Measurements from ENCODE around the gene ERP27.

The ERP27 gene

GRCh38 chr12:14874882-14875281 is 63.5 kb downstream of the ERP27 start:
- Histone ChIP-seq H3K36me3 (ENCODE audit: control insufficient read depth, low read depth, low read length) (no peaks in the 10 kb centered on the region), H3K9ac (ENCODE audit: low read length) (no peak overlapping the region)

DNA sequence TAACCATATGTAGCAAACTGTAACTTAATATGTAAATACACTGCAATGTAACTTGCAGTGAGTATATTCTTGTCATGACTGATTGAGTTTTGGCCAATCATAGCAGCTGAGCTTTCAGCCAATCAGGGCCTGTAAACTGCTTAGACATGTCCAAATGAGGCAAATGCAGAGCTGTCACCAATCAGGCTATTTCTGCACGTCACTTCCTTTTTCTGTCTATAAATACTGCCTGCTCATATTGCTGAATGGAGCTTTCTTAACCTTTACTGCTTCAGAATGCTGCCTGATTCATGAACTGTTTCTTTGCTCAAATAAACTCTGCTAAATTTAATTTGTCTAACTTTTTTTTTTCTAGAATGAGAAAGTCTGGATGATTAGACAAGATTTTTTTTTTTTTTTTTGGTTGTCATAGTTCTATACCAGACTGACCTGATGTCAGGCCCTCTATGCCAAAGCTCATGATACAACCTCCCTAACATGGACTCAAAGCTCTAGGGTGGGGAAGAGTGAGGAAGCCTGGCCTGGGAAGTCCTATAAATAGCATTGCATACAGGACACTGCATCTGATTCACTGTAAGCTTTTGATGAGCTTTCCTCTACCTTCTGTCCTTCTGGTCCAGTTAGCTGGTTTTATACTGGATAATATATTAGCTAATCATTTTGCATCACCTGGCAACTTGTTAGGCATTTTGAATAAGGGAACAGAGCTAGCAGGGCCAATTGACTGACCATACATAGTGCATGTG is 64.7 kb downstream of the ERP27 start:
- no peaks in the 10 kb centered on the region for H3K27me3 ChIP-seq (ENCODE audit: control insufficient read depth, insufficient read depth, low read length)

More at GRCh38 chr12:14874882-14875281, 63.5 kb downstream of the ERP27 start:
- Histone ChIP-seq H3K27ac (ENCODE audit: low read length) (no peak overlapping the region), H3K4me1 (ENCODE audit: control insufficient read depth, low read depth, low read length) (no peaks in the 10 kb centered on the region), H3K9me3 (ENCODE audit: control insufficient read depth, low read depth, low read length) (no peaks in the 10 kb centered on the region), H3K4me3 (ENCODE audit: low read length) (no peak overlapping the region), H3K27me3 (ENCODE audit: control insufficient read depth, insufficient read depth, low read length) (no peaks in the 10 kb centered on the region)

DNA sequence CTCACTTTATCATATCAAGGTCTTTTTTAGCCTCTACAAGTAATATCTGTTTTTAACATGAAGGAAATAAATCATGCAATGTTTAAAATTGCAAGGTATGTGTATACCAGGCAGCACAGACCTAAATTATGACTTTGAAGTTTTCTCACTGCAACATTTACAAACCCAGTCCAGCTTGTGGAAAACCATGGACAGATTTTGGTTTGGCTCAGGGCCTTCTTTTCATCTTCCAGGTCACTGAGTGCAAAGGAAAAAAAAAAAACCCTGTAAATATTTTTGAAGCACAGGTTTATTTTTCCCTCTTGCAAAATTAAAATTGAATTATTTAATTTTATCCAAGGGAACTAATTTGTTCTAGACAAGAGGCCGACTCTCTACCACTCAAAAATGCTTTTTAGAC is 66.5 kb downstream of the ERP27 start:
- Histone ChIP-seq H3K9me3 (ENCODE audit: control insufficient read depth, low read depth, low read length) (peaks cover 3% of the 10 kb centered on the region), H3K4me3 (ENCODE audit: low read length) (no peak overlapping the region), H3K9ac (ENCODE audit: low read length) (no peak overlapping the region), H3K36me3 (ENCODE audit: control insufficient read depth, low read depth, low read length) (no peaks in the 10 kb centered on the region), H3K27ac (ENCODE audit: low read length) (no peak overlapping the region), H3K4me1 (ENCODE audit: control insufficient read depth, low read depth, low read length) (no peaks in the 10 kb centered on the region), H3K27me3 (ENCODE audit: control insufficient read depth, insufficient read depth, low read length) (no peaks in the 10 kb centered on the region)

More for the DNA sequence above, 64.7 kb downstream of the ERP27 start:
- Histone ChIP-seq H3K4me3 (ENCODE audit: low read length) (no peak overlapping the region), H3K9ac (ENCODE audit: low read length) (no peak overlapping the region), H3K27ac (ENCODE audit: low read length) (no peak overlapping the region), H3K4me1 (ENCODE audit: control insufficient read depth, low read depth, low read length) (no peaks in the 10 kb centered on the region), H3K36me3 (ENCODE audit: control insufficient read depth, low read depth, low read length) (no peaks in the 10 kb centered on the region), H3K9me3 (ENCODE audit: control insufficient read depth, low read depth, low read length) (no peaks in the 10 kb centered on the region)

- no peaks in the 10 kb centered on the region for H3K27me3 ChIP-seq (ENCODE audit: control insufficient read depth, insufficient read depth, low read length)
- no peak overlapping the region for H3K4me3 ChIP-seq (ENCODE audit: low read length)
- H3K9me3 ChIP-seq (ENCODE audit: control insufficient read depth, low read depth, low read length): peaks cover 5% of the 10 kb centered on the region
- no peak overlapping the region for H3K9ac ChIP-seq (ENCODE audit: low read length)
- no peaks in the 10 kb centered on the region for H3K36me3 ChIP-seq (ENCODE audit: control insufficient read depth, low read depth, low read length)
- no peak overlapping the region for H3K27ac ChIP-seq (ENCODE audit: low read length)
- no peaks in the 10 kb centered on the region for H3K4me1 ChIP-seq (ENCODE audit: control insufficient read depth, low read depth, low read length)
These were observed 67.1 kb downstream of the ERP27 start for GRCh38 chr12:14871247-14871646.

DNA sequence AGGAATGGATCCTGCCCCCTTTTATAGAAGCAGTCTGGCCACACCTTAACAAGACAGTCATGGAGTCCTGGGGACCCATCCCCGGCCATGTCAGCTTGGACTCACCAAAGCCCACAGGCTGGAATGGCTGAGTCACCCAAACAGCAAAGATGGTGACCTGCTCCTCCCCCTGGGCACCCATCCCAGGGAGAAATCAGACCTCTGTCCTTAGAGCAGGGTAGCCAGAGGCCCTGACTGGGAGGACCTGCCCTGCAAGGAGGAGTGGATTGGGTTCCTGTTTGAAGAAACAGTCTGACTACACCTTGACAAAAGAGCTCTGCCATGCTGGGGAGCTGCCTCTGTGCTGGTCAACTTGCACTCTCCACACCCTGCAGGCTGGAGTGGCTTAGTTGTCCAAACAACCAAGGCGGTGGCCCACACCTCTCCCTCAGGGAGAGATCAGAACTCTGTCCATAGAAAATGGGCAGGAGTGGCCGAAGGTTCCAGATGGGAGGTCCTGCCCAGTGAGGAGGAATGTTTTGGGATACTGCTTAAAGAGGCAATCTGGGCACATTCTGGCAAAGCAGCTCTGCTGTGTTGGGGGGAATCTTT is 69.3 kb downstream of the ERP27 start:
- Histone ChIP-seq H3K4me3 (ENCODE audit: low read length) (no peak overlapping the region), H3K27me3 (ENCODE audit: control insufficient read depth, insufficient read depth, low read length) (no peaks in the 10 kb centered on the region), H3K27ac (ENCODE audit: low read length) (no peak overlapping the region), H3K9me3 (ENCODE audit: control insufficient read depth, low read depth, low read length) (peaks cover 5% of the 10 kb centered on the region), H3K9ac (ENCODE audit: low read length) (no peak overlapping the region), H3K36me3 (ENCODE audit: control insufficient read depth, low read depth, low read length) (no peaks in the 10 kb centered on the region), H3K4me1 (ENCODE audit: control insufficient read depth, low read depth, low read length) (no peaks in the 10 kb centered on the region)

Measured in iPS-18a (cell line).